H9 (cell line): ENCODE results near the gene WDPCP. TPM values are rescaled to one million over a fixed set of nuclear protein-coding genes. Genes with fewer than 3 reads are reported as not detected.
"Not testable (repeated sequence)": the region's sequence is repeated elsewhere in the genome, so short reads cannot be mapped to it uniquely, and the experiment has no call there.

ENCODE experiments used
- DNase-seq: peaks from one replicate; pipeline ENCODE4 v3.0.0-alpha.2; 2017
- H2AFZ ChIP-seq: one replicate; pipeline ENCODE4 v1.6.1; 2013; ENCODE audit warnings: mild to moderate bottlenecking, low read length, control low read depth, moderate library complexity
- H2AK5ac ChIP-seq: 2 replicates; pipeline ENCODE4 v1.6.1; 2013; ENCODE audit warnings: low read length, control low read depth, mixed read lengths; ENCODE audit not compliant: insufficient read length
- H2BK120ac ChIP-seq: one replicate; pipeline ENCODE4 v1.6.1; 2013; ENCODE audit warnings: low read depth, mild to moderate bottlenecking, low read length, control low read depth, inconsistent platforms; ENCODE audit not compliant: poor library complexity, severe bottlenecking
- H2BK12ac ChIP-seq: 2 replicates; pipeline ENCODE4 v1.6.1; 2013; ENCODE audit warnings: low read length, control low read depth, mixed read lengths, low read depth; ENCODE audit not compliant: insufficient read length
- H2BK15ac ChIP-seq: 2 replicates; pipeline ENCODE4 v1.6.1; 2013; ENCODE audit warnings: low read depth, low read length, control low read depth
- H2BK20ac ChIP-seq: one replicate; pipeline ENCODE4 v1.6.1; 2013; ENCODE audit warnings: low read depth, mild to moderate bottlenecking, low read length, control low read depth, inconsistent platforms; ENCODE audit not compliant: poor library complexity, severe bottlenecking
- H2BK5ac ChIP-seq: 2 replicates; pipeline ENCODE4 v1.6.1; 2013; ENCODE audit warnings: low read length, control low read depth, mixed read lengths; ENCODE audit not compliant: insufficient read length
- H3K14ac ChIP-seq: 2 replicates; pipeline ENCODE4 v1.6.1; 2013; ENCODE audit warnings: low read length, control low read depth; ENCODE audit not compliant: insufficient read depth
- H3K18ac ChIP-seq: 2 replicates; pipeline ENCODE4 v1.6.1; 2013; ENCODE audit warnings: low read depth, mild to moderate bottlenecking, mixed read lengths, low read length, control low read depth; ENCODE audit not compliant: insufficient read length
- H3K23ac ChIP-seq: 2 replicates; pipeline ENCODE4 v1.6.1; 2013; ENCODE audit warnings: low read length, control low read depth, mixed read lengths, low read depth; ENCODE audit not compliant: insufficient read length
- H3K23me2 ChIP-seq: 2 replicates; pipeline ENCODE4 v1.6.1; 2013; ENCODE audit warnings: low read depth, mild to moderate bottlenecking, mixed read lengths, low read length, control low read depth; ENCODE audit not compliant: insufficient read length, poor library complexity, severe bottlenecking
- H3K27ac ChIP-seq: 2 replicates; pipeline ENCODE4 v1.5.1; 2013; ENCODE audit warnings: low read length, control low read depth, mixed read lengths, low read depth; ENCODE audit not compliant: insufficient read length
- H3K27me3 ChIP-seq: 2 replicates; pipeline ENCODE4 v1.6.1; 2013; ENCODE audit warnings: low read length, control low read depth, inconsistent platforms; ENCODE audit not compliant: insufficient read depth
- H3K4ac ChIP-seq: 2 replicates; pipeline ENCODE4 v1.6.1; 2013; ENCODE audit warnings: low read depth, mild to moderate bottlenecking, control low read depth, inconsistent platforms, low read length, moderate library complexity
- H3K4me1 ChIP-seq: 2 replicates; pipeline ENCODE4 v1.6.1; 2013; ENCODE audit warnings: low read length, control low read depth, inconsistent platforms; ENCODE audit not compliant: insufficient read depth
- H3K4me2 ChIP-seq: 2 replicates; pipeline ENCODE4 v1.6.1; 2013; ENCODE audit warnings: low read length, control low read depth, mixed read lengths; ENCODE audit not compliant: insufficient read length, insufficient read depth
- H3K56ac ChIP-seq: 2 replicates; pipeline ENCODE4 v1.6.1; 2013; ENCODE audit warnings: low read depth, mild to moderate bottlenecking, mixed read lengths, low read length, control low read depth; ENCODE audit not compliant: insufficient read length
- H3K79me1 ChIP-seq: 2 replicates; pipeline ENCODE4 v1.6.1; 2013; ENCODE audit warnings: low read depth, mild to moderate bottlenecking, moderate library complexity, low read length, control low read depth, inconsistent platforms; ENCODE audit not compliant: insufficient read depth, poor library complexity, severe bottlenecking
- H3K79me2 ChIP-seq: 2 replicates; pipeline ENCODE4 v1.6.1; 2013; ENCODE audit warnings: low read length, control low read depth, inconsistent platforms; ENCODE audit not compliant: insufficient read depth
- H3K9ac ChIP-seq: 2 replicates; pipeline ENCODE4 v1.6.1; 2013; ENCODE audit warnings: low read length, control low read depth, mixed read lengths; ENCODE audit not compliant: insufficient read length; ENCODE audit errors: extremely low read depth
- H3K9me3 ChIP-seq: one replicate; pipeline ENCODE4 v1.6.1; 2013; ENCODE audit warnings: low read depth, low read length, inconsistent platforms; ENCODE audit not compliant: control insufficient read depth
- H3T11ph ChIP-seq: one replicate; pipeline ENCODE4 v1.6.1; 2013; ENCODE audit warnings: mild to moderate bottlenecking, low read length, control low read depth, inconsistent platforms
- H4K20me1 ChIP-seq: one replicate; pipeline ENCODE4 v1.6.1; 2013; ENCODE audit not compliant: control insufficient read depth, insufficient read length, insufficient read depth
- H4K5ac ChIP-seq: 2 replicates; pipeline ENCODE4 v1.6.1; 2013; ENCODE audit warnings: low read depth, mild to moderate bottlenecking, mixed read lengths, low read length, control low read depth; ENCODE audit not compliant: insufficient read length
- H4K8ac ChIP-seq: replicated peaks from 2 replicates; pipeline ENCODE4 v1.6.1; 2013; ENCODE audit warnings: low read length, control low read depth, mixed read lengths, low read depth; ENCODE audit not compliant: insufficient read length
- H4K91ac ChIP-seq: 2 replicates; pipeline ENCODE4 v1.6.1; 2013; ENCODE audit warnings: low read depth, mild to moderate bottlenecking, moderate library complexity, mixed read lengths, low read length, control low read depth; ENCODE audit not compliant: insufficient read length
- H3K27ac Mint-ChIP-seq, 3 experiments: 2 replicates in 2 of 3; 3 replicates in 1 of 3; pipeline ENCODE4 v1.8.0; 2020 to 2021; ENCODE audit warnings: mixed read lengths in 3 of 3, mild to moderate bottlenecking in 1 of 3, moderate library complexity in 1 of 3
- H3K27me3 Mint-ChIP-seq: 2 replicates; pipeline ENCODE4 v1.8.0; 2021; ENCODE audit warnings: low read depth, mild to moderate bottlenecking, moderate library complexity, mixed read lengths
- H3K36me3 Mint-ChIP-seq, 3 experiments: 2 replicates in 2 of 3; 3 replicates in 1 of 3; pipeline ENCODE4 v1.8.0; 2020 to 2021; ENCODE audit warnings: low read depth in 3 of 3, mixed read lengths in 3 of 3; ENCODE audit not compliant: insufficient read depth in 1 of 3
- H3K4me1 Mint-ChIP-seq, 2 experiments: 2 replicates each; pipeline ENCODE4 v1.8.0; 2020; ENCODE audit warnings: mixed read lengths in 2 of 2
- H3K4me3 Mint-ChIP-seq, 2 experiments: 2 replicates in 1 of 2; 3 replicates in 1 of 2; pipeline ENCODE4 v1.8.0; 2020 to 2021; ENCODE audit warnings: mild to moderate bottlenecking in 2 of 2, mixed read lengths in 2 of 2, moderate library complexity in 1 of 2
- H3K9me3 Mint-ChIP-seq, 2 experiments: 2 replicates in 1 of 2; 3 replicates in 1 of 2; pipeline ENCODE4 v1.8.0; 2020; ENCODE audit warnings: mild to moderate bottlenecking in 2 of 2, mixed read lengths in 2 of 2, moderate library complexity in 1 of 2
- total RNA-seq: library from RNA; stranded (reverse); gene quantifications from 2 replicates; pipeline ENCODE4 v1.2.1, GENCODE V29; 2021

WDPCP gene
- total RNA-seq, 1 experiment from 2014 or later: 22.4 TPM

GRCh38 chr2:63557819-63558218 is 30.5 kb downstream of the WDPCP start:
- not testable (repeated sequence) for DNase-seq, H3K4me1 ChIP-seq

More at GRCh38 chr2:63557819-63558218, 30.5 kb downstream of the WDPCP start:
- H3K23me2 ChIP-seq, H3K9me3 ChIP-seq, H3K27ac Mint-ChIP-seq, H2BK12ac ChIP-seq, H3K14ac ChIP-seq, H4K91ac ChIP-seq, H3K4me3 Mint-ChIP-seq, H3K27ac ChIP-seq, H2AFZ ChIP-seq, H4K5ac ChIP-seq, H4K20me1 ChIP-seq, H2BK120ac ChIP-seq, H4K8ac ChIP-seq, H2BK20ac ChIP-seq, H2BK5ac ChIP-seq, H2BK15ac ChIP-seq, H3K4ac ChIP-seq, H3K79me2 ChIP-seq, H3K27me3 ChIP-seq, H3T11ph ChIP-seq, H3K9ac ChIP-seq, H3K4me2 ChIP-seq, H3K56ac ChIP-seq, H3K79me1 ChIP-seq, H2AK5ac ChIP-seq, H3K27me3 Mint-ChIP-seq, H3K23ac ChIP-seq, H3K18ac ChIP-seq: not testable (repeated sequence)
- peaks cover 49 to 82% (median 50%) of the 10 kb centered on the region in 3 experiments for H3K36me3 Mint-ChIP-seq
- H3K4me1 Mint-ChIP-seq: peaks cover 21 to 29% of the 10 kb centered on the region in 2 experiments
- H3K9me3 Mint-ChIP-seq: peaks cover 47 to 55% of the 10 kb centered on the region in 2 experiments
